ENCODE data around the gene YTHDF1.

The YTHDF1 gene

DNA sequence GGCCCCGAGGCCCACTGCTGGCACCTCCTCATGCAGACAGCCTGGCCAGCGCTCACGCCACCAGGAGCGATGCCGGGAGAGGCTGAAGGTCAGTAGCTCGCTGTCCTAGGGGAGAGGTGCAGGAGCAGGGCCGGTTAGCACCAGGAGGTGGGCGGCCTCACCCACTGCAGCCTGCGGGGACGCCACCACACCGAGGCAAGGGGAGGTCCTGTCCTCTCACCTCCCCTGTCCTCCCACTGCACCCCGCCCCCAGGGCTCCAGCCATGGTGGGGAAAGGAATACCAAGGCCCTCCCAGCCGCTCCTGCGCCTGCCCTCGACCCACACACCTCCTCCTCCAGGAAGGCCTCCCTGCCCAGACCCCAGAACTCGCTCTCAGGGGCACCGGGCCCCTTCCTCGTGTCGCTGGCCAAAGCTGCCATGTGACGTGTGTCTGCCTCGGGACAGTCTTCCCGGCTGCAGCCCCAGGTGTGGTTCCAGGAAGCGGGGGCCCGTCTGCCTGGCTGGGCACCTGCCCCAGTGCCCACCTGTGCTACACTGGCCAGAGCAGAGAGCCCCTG is 31.8 kb upstream of the YTHDF1 start:
- no peak for DNase-seq

DNA sequence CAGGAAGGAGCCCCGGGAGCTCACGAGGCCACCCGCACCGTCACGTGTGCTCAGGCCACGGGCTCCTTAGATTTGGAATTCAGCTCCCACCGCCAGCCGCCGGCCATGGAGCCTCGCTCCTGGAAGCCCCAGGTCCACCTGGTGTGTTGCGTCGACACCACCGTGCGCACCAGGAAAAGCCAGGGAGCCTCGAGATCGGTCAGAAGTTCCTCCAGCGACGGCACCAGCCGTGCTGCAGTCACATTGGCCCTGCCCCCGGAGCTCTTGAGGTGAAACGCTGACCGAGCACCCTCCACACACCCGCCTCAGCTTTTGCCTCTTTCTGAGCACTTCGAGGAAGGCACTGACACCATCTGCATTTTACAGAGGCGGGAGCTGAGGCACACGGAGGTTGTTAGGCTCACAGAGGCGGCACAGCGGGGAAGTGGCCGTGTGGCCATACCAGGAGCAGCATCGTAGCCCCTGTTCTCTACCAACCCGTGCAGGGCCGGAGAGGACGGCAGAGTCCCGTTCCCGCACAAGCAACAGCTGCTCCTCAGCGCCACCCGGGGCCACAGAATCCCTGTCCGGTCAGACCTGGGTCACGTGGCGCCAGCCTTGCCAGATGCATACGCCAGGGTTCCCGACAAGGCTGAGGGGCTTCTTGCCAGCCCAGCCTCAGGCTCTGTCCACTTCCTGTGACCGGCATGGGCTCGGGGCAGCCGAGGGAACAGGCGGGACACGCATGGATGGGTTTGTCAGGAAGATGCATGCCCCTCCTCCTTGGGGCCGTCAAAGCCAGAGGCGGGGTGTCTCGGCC is 30.8 kb upstream of the YTHDF1 start:
- no peak for DNase-seq

DNA sequence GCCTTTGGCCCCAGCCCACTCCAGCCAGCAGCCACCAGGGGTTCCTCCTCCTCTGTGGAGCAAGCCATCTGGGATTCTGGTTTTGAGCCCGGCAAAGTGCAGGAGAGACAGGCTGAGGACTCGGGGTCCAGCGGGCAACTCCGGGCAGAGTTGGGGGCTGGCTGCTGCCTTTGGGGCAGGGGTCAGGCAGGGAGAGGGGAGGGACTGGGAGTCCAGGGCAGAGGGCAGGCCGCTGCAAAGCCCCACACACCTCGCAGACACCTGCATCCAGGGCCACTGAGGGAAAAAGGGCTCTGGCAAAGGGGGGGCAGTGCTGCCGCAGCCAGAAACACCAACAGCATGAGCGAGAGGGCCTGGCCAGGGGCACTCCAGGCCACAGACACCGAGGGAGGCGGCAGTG is 28.5 kb upstream of the YTHDF1 start:
- no peak for DNase-seq

- no peak for DNase-seq
Measured at GRCh38 chr20:63243604-63244247, 27.8 kb upstream of the YTHDF1 start.

GRCh38 chr20:63242736-63243135 is 26.8 kb upstream of the YTHDF1 start:
- no peak for DNase-seq

GRCh38 chr20:63241272-63241671 is 25.3 kb upstream of the YTHDF1 start:
- DNase-seq = no peak

DNA sequence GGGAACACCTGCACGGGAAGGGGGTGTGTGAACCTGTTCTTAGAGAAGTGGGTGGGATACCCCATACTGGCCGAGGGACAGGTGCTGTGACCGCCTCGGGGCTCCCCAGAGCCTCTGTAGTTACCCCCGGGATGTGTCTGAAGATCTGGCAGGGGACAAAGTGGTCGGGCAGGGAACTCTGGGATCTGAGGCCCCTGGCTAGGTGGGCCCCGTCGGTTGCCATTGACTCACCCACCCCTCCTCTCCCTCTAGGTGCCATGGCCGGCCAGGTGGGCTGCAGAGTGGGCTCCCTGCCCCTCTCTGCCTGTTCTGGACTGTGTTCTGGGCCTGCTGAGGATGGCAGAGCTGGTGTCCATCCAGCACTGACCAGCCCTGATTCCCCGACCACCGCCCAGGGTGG is 24.1 kb upstream of the YTHDF1 start:
- no peak for DNase-seq

- DNase-seq = no peak
Measured at GRCh38 chr20:63239431-63239830, 23.5 kb upstream of the YTHDF1 start.

DNA sequence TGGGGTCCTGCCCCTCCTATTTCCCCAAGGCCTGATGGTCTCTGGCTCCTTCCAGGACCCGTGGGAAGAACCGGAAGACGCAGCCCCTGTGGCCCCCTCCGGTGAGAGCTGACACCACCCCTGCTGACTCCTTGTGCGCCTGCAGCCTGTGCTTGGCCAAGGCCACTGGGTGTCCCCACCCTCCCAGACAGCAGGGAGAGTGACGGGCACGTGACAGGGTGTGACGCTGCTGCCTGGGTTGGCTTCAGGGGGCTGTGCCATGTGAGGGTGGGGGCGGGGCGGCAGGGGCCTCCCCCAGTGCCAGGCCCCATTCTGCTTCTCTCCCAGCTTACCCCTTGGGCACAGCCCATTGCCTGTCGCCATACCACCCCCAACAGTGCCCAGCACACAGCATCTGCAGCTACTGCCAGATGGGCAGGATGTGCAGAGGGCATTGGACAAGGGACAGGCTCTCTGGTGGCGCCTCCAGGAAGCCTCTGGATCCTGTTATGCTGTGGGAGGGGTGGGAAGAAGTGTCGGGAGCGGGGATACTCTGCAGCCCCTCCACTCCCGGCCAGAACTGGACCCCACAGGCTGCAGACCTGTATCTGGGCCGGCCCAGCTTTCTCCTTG is 22.7 kb upstream of the YTHDF1 start:
- no peak for DNase-seq

DNA sequence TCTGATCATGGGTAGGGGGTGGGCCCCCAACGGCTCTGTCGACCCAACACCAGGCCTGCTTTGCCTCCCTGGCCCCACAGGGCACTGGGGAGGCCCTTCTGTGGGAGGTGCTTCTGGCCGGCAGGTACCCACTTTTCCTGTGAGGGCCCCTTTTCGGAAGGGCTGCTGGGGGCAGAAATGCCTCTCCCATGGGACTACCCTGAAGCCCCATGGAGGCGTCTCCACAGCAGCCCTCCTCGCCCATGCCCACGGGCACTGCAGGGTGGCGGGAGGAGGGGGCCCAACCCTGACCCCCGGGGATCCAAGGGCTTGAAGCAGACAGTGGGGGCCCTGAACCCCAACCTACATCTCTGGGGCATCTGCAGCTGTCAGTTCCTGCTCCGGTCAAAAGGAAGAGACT is 22.1 kb upstream of the YTHDF1 start:
- DNase-seq = no peak

DNA sequence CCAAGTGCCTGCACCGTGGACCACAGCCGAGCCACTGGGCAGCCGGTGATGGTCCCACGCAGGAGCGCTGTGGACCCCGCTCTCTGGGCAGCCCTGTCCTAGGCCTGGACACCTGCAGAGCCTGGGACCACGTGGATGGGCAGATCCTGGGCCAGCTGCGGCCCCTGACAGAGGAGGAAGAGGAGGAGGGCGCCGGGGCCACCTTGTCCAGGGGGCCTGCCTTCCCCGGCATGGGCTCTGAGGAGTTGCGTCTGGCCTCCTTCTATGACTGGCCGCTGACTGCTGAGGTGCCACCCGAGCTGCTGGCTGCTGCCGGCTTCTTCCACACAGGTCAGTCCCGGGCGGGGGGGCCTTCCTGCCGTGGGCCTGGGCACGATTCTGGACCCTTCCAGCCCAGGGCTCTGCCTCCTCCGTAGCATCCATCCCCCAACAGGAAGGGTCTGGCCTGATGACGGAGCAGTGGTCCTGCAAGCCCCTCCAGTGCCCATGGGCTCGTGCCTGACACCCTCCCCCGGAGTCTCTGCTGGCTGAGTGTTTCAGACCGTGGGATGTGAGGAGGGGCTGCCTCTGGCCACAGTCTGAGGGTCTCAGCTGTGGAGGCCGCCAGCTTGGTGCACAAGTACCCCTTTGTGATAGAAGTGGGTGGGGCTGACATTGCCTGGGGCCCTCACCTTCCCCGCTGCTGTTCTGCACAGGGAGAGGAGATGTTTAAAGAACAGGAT is 20.3 kb upstream of the YTHDF1 start:
- no peak for DNase-seq

GRCh38 chr20:63235399-63235983 is 19.6 kb upstream of the YTHDF1 start, which contains the start of gene BIRC7:
TSS of gene BIRC7 (plus strand) at chr20:63235905. CDS start at chr20:63236097, 192 bp downstream.
- DNase-seq = peak in 1 of 2 donors; percentile 35

- DNase-seq = no peak
Measured at GRCh38 chr20:63234693-63235398, 18.9 kb upstream of the YTHDF1 start.

DNA sequence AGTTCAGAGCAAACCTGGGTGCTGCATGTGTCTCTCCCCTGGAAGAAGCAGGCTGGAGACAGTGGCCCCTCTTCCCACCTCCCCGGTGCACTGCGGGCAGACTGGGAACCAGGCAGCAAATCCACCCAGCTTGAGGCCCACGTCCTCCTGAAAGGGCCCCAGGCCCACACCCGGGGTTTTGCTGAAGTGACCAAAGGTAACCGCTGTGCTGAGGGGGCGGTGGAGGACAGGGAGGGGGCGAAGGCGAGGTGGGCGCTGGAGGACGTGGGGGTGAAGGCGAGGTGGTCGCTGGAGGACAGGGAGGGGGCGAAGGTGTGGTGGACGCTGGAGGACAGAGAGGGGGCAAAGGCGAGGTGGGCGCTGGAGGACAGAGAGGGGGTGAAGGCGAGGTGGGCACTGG is 18.0 kb upstream of the YTHDF1 start:
- DNase-seq = no peak

GRCh38 chr20:63233061-63233344 is 17.1 kb upstream of the YTHDF1 start:
- no peak for DNase-seq

GRCh38 chr20:63232235-63233060 is 16.5 kb upstream of the YTHDF1 start:
- DNase-seq = no peak

DNA sequence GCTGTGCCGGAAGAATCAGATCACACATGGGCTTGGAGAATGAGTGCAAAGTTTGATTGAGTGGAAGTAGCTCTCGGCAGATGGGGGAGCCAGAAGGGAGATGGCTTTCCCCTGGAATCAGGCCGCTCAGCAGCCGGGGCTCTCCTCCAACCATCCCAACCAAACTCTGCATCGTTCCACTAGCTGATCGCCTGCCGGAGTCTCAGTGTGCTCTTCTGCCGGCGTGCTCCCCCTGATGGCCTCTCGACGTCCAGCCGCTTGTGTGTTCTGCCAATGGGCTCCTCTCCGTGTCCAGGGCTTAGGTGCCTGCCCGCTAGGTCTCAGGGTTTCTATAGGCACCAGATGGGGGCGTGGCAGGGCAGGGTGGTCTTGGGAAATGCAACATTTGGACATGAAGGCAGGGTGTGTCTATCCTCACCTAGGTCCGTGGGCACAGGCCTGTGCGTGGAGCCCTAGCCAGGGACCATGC is 14.9 kb upstream of the YTHDF1 start:
- peak in 1 of 2 donors; percentile 9 for DNase-seq

DNA sequence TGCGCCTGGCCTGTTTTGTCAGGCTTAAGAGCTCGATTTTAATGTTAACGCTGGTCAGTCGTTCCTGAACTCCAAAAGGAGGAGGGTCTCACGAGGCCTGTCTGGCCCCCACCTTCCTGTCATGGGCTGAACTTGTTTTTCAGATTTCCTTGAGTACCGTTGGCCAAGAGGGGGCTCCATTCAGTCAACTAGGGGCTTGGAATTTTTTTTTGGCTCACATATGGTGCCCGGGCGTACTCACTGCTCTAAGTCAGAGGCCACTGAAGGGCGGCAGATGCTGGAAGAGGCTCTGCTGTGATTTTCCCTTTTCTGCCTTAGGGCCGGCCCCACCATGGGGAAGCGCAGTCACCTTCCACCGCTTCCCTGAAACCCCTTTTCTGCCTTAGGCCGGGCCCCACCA is 12.9 kb upstream of the YTHDF1 start:
- DNase-seq = no peak

- DNase-seq = no peak
Measured at GRCh38 chr20:63227260-63227659, 11.3 kb upstream of the YTHDF1 start.

- no peak for DNase-seq
Measured at GRCh38 chr20:63226042-63226943, 10.4 kb upstream of the YTHDF1 start.
